Activated CD8-positive, alpha-beta memory T cell treated with anti-CD3 and anti-CD28 coated beads for 24 hours (primary cell): ENCODE data around the gene COL8A2.
A peak's percentile ranks its signal among the peaks of the same experiment; 100 is the strongest.
"Not testable (repeated sequence)": the region's sequence is repeated elsewhere in the genome, so short reads cannot be mapped to it uniquely, and the experiment has no call there.

Source experiments
- DNase-seq: peaks from one replicate; pipeline ENCODE4 v3.0.0-alpha.2; 2020

Gene COL8A2

GRCh38 chr1:36125129-36125991 lies at the start of gene COL8A2:
Gene COL8A2, minus strand, starts transcription at chr1:36125222. Its CDS starts 24,980 bp downstream, at chr1:36100242.
- DNase-seq = peak; percentile 63

GRCh38 chr1:36174713-36175112 lies 49.7 kb upstream of the COL8A2 start:
- no peak for DNase-seq

- DNase-seq = no peak
Measured at GRCh38 chr1:36172983-36173382, 48.0 kb upstream of the COL8A2 start.

- DNase-seq = no peak
Measured at GRCh38 chr1:36172017-36172747, 47.2 kb upstream of the COL8A2 start.

- no peak for DNase-seq
Measured at GRCh38 chr1:36170643-36171412, 45.8 kb upstream of the COL8A2 start.

- no peak for DNase-seq
Measured at GRCh38 chr1:36168514-36168913, 43.5 kb upstream of the COL8A2 start.

- DNase-seq = no peak
Measured at GRCh38 chr1:36166938-36167905, 42.2 kb upstream of the COL8A2 start.

GRCh38 chr1:36166136-36166535 lies 41.1 kb upstream of the COL8A2 start:
- no peak for DNase-seq

- DNase-seq = no peak
Measured at GRCh38 chr1:36165145-36165544, 40.1 kb upstream of the COL8A2 start.

- no peak for DNase-seq
Measured at GRCh38 chr1:36164361-36164760, 39.3 kb upstream of the COL8A2 start.

- DNase-seq = no peak
Measured at GRCh38 chr1:36163426-36163825, 38.4 kb upstream of the COL8A2 start.

- DNase-seq = no peak
Measured at GRCh38 chr1:36162680-36163239, 37.7 kb upstream of the COL8A2 start.

GRCh38 chr1:36161641-36162531 lies 36.9 kb upstream of the COL8A2 start:
- DNase-seq = peak; percentile 85

- DNase-seq = peak; percentile 84
Measured at GRCh38 chr1:36160949-36161485, 36.0 kb upstream of the COL8A2 start.

GRCh38 chr1:36160388-36160948 lies 35.4 kb upstream of the COL8A2 start:
- DNase-seq = no peak

GRCh38 chr1:36159614-36160387 lies 34.8 kb upstream of the COL8A2 start:
- no peak for DNase-seq

GRCh38 chr1:36158827-36159252 lies 33.8 kb upstream of the COL8A2 start:
- DNase-seq = not testable (repeated sequence)

- DNase-seq = peak; percentile 65
Measured at GRCh38 chr1:36157973-36158826, 33.2 kb upstream of the COL8A2 start.
